Activated CD4-positive, alpha-beta memory T cell treated with anti-CD3 and anti-CD28 coated beads, Interleukin-2, amount 10 ng/mL, durations not matched to agents 7 days and 5 days (primary cell): Measurements from ENCODE around the gene CGN. TPM values are rescaled to one million over a fixed set of nuclear protein-coding genes. Genes with fewer than 3 reads are reported as not detected.

ENCODE experiments used
- CTCF ChIA-PET: fragments of 350-600 bp; sonication (Branson Sonifier 250); formaldehyde crosslinking; loops from one replicate; lab custom pipeline; 2021; ENCODE audit warnings: antibody characterized with exemption, inconsistent platforms; lab: Charles Lee
- POLR2A ChIA-PET: fragments of 350-600 bp; sonication (Branson Sonifier 250); formaldehyde crosslinking; loops from one replicate; lab custom pipeline; 2021; ENCODE audit warnings: antibody characterized with exemption; lab: Charles Lee
- DNase-seq: peaks from one replicate; pipeline ENCODE4 v3.0.0-alpha.2; 2020
- H3K27ac Mint-ChIP-seq: one replicate; pipeline ENCODE4 v1.8.0; 2021; ENCODE audit warnings: mild to moderate bottlenecking, mixed read lengths
- H3K27me3 Mint-ChIP-seq: one replicate; pipeline ENCODE4 v1.8.0; 2021; ENCODE audit warnings: mixed read lengths
- H3K36me3 Mint-ChIP-seq: one replicate; pipeline ENCODE4 v1.8.0; 2021; ENCODE audit warnings: low read depth, mixed read lengths
- H3K4me1 Mint-ChIP-seq: one replicate; pipeline ENCODE4 v1.8.0; 2021; ENCODE audit warnings: mixed read lengths
- H3K4me3 Mint-ChIP-seq: one replicate; pipeline ENCODE4 v1.8.0; 2021; ENCODE audit warnings: mild to moderate bottlenecking, mixed read lengths
- H3K9me3 Mint-ChIP-seq: one replicate; pipeline ENCODE4 v1.8.0; 2021; ENCODE audit warnings: mixed read lengths
- total RNA-seq, 2 experiments: library from RNA; stranded (reverse); gene quantifications; one replicate each; pipeline ENCODE4 v1.2.3, GENCODE V29; 2021

The CGN gene, protein sequence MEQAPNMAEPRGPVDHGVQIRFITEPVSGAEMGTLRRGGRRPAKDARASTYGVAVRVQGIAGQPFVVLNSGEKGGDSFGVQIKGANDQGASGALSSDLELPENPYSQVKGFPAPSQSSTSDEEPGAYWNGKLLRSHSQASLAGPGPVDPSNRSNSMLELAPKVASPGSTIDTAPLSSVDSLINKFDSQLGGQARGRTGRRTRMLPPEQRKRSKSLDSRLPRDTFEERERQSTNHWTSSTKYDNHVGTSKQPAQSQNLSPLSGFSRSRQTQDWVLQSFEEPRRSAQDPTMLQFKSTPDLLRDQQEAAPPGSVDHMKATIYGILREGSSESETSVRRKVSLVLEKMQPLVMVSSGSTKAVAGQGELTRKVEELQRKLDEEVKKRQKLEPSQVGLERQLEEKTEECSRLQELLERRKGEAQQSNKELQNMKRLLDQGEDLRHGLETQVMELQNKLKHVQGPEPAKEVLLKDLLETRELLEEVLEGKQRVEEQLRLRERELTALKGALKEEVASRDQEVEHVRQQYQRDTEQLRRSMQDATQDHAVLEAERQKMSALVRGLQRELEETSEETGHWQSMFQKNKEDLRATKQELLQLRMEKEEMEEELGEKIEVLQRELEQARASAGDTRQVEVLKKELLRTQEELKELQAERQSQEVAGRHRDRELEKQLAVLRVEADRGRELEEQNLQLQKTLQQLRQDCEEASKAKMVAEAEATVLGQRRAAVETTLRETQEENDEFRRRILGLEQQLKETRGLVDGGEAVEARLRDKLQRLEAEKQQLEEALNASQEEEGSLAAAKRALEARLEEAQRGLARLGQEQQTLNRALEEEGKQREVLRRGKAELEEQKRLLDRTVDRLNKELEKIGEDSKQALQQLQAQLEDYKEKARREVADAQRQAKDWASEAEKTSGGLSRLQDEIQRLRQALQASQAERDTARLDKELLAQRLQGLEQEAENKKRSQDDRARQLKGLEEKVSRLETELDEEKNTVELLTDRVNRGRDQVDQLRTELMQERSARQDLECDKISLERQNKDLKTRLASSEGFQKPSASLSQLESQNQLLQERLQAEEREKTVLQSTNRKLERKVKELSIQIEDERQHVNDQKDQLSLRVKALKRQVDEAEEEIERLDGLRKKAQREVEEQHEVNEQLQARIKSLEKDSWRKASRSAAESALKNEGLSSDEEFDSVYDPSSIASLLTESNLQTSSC
- total RNA-seq, result under 1 TPM; 0.43 to 0.96 TPM

DNA sequence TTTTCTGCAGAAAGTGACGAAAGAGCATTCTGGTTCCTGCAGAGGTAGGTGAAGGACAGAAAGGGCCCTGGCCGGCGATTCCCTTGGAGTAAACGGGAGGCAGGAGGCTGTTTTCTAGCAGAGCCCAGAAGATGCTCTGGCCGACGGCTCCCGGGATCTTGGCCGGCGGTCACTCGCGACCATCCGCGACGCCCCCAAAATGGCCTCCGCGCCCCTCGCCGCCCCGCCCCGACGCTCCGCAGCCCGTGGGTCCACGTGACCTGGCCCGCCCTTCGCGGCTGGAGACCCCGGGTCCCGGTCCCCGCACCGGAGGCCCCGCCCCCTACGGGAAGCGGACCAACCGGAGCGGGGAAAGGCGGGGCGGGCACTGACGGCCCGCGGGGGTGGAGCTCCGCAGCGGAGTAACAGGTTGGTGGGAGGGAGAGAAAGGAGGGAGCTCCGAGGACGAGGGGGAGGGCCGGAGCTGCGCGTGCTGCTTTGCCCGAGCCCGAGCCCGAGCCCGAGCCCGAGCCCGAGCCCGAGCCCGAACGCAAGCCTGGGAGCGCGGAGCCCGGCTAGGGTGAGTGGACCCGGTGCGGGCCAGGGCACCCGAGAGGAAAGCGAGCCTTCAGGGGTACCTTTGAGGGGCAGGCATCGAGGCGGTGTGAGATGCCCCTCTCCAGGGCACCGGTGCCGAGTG lies at the start of gene CGN:
CGN (plus strand) TSS at position 431 of the 679 bp plus-strand sequence. CDS start 7,133 bp downstream, outside the sequence.
- Mint-ChIP-seq H3K4me3 (peak within 1 kb of the TSS; percentile 83), H3K9me3 (no peaks in the 10 kb centered on the region), H3K27me3 (peaks cover 18% of the 10 kb centered on the region), H3K36me3 (no peaks in the 10 kb centered on the region), H3K27ac (no peak within 1 kb of the TSS), H3K4me1 (peaks cover 24% of the 10 kb centered on the region)
- peak; percentile 85 for DNase-seq
- ChIA-PET CTCF (interaction anchor here (1.0 to 2.1 kb wide), 5 partner anchors 9 to 67 kb away, joined by 3 to 6 read pairs (median 4); no protein-coding TSS in a partner anchor), POLR2A (interaction anchor here (0.6 to 1.4 kb wide), 4 partner anchors 26 to 64 kb away, joined by 3 to 4 read pairs (median 3); no protein-coding TSS in a partner anchor)

DNA sequence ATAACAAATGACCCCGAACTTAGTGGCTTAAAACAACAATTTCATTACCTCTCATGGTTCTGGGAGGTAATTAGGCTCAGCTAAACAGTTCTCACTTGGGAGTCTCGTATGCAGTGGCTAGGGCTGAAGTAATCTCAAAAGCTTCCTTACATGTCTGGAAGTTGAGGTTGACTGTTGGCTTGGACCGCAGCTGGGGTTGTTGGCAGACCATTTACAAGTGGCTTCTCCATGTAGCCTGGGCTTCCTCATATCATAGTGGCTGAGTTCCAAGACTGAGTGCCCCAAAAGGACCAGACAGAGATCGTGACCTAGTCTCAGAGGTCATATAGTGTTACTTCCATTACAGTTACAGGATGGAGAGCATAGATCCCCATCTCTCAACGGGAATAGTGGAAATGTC lies 49.5 kb upstream of the CGN start:
- Mint-ChIP-seq H3K27ac (no peak overlapping the region), H3K4me3 (no peak overlapping the region), H3K27me3 (peaks cover 25% of the 10 kb centered on the region), H3K4me1 (peaks cover 18% of the 10 kb centered on the region), H3K9me3 (no peaks in the 10 kb centered on the region), H3K36me3 (peaks cover 5% of the 10 kb centered on the region)
- CTCF ChIA-PET, result no interaction called here
- POLR2A ChIA-PET, result interaction anchor here (1.1 kb wide), 1 partner anchor 9 kb away, joined by 4 read pairs; no protein-coding TSS in a partner anchor
- no peak for DNase-seq

DNA sequence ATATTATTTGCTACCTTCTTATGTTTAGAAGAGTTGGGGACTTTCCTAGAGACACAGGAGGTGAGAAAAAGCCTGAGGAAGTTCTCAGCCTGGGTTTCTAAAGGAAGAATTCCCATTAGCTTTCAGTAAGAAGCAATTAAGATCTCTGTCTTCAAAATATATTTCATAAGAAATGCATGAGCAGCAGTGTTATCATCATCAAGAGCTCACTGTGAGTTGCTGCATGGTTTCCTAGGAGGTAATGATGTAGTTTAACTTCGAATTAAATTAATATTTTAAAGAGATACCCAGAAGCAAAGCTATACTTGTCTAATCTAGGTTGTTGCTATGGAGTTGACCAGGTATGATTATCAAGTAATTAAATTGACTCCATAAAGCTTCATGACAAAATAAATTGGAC lies 46.2 kb upstream of the CGN start:
- no peak overlapping the region for H3K27ac Mint-ChIP-seq
- peaks cover 31% of the 10 kb centered on the region for H3K27me3 Mint-ChIP-seq
- no peak overlapping the region for H3K4me3 Mint-ChIP-seq
- CTCF ChIA-PET, result interaction anchor here (0.5 to 1.3 kb wide), 2 partner anchors 12 to 62 kb away, joined by 3 read pairs; no protein-coding TSS in a partner anchor
- no peaks in the 10 kb centered on the region for H3K9me3 Mint-ChIP-seq
- H3K4me1 Mint-ChIP-seq, result peaks cover 3% of the 10 kb centered on the region
- H3K36me3 Mint-ChIP-seq, result no peaks in the 10 kb centered on the region
- POLR2A ChIA-PET, result interaction anchor here (1.2 kb wide), 1 partner anchor 8 kb away, joined by 4 read pairs; no protein-coding TSS in a partner anchor
- DNase-seq, result no peak

DNA sequence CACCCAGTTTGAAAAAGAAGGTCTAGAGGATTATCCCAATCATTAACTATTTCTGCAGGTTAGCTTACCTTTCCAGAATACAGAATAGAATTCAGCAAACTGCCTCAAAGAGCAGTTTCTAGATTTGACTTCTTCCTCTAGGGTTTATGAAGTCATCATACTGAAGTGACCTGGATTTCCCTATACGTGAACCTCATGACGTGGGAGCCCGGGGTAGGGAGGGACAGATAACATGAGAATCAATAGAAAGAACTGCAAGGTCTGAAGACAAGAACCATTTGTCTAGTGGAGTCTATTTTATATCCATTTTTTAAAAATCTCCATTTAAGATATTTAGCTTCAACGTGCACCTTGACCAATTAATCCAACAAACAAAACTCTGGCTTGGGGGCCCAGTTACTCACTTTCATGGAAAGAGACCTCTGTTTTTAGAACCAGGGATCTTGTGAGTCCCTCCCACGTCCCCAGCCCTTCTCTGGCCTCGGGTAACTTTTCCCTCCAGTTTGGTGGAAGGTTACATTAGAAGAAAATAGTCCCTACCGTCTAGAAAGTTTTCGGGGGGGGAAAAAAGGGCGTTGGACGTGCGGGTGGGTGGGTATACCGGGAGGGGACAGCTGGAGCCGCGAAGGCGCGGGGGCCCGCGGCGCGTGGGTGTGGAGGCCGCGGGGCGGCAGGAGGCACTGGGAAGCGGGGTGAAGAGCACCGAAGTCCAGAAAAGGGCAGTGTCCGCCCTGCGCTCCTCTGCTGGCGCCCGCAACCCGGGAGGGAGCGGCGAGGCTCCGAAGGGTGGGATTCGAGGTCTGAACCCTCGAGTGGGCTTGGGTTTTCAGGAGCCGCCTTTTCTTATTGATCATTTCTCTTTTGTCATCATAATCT lies 38.1 kb upstream of the CGN start:
- no peak for DNase-seq
- ChIA-PET CTCF (no interaction called here), POLR2A (interaction anchor here (0.6 to 6.4 kb wide), 8 partner anchors 8 to 287 kb away, joined by 3 to 54 read pairs (median 3); partner anchors contain the start of genes CGN and POGZ)
- peaks cover 19% of the 10 kb centered on the region for H3K4me1 Mint-ChIP-seq
- no peaks in the 10 kb centered on the region for H3K9me3 Mint-ChIP-seq
- no peak overlapping the region for H3K27ac Mint-ChIP-seq
- peaks cover 5% of the 10 kb centered on the region for H3K27me3 Mint-ChIP-seq
- peak overlapping the region; percentile 36 for H3K4me3 Mint-ChIP-seq
- no peaks in the 10 kb centered on the region for H3K36me3 Mint-ChIP-seq

DNA sequence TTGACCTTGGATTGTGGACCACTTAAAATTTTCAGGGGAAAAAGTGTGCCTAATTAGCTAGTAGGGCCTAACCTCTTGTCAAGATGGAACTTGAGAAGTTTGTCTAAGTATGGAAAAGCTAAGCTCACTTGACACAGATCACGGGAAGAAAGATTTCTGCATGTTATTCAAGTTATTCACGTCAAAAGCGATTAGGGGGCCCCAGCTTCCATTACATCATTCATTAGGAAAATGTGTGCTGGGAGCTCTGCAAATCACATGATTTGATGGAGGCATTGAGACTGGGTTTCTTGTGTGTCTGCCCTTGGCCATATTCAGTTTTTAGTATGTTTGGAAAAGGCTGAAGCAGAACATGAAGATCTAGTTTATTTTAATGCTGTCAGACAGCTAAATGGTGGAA lies 36.4 kb upstream of the CGN start:
- no peak overlapping the region for H3K27ac Mint-ChIP-seq
- H3K4me3 Mint-ChIP-seq, result no peak overlapping the region

DNA sequence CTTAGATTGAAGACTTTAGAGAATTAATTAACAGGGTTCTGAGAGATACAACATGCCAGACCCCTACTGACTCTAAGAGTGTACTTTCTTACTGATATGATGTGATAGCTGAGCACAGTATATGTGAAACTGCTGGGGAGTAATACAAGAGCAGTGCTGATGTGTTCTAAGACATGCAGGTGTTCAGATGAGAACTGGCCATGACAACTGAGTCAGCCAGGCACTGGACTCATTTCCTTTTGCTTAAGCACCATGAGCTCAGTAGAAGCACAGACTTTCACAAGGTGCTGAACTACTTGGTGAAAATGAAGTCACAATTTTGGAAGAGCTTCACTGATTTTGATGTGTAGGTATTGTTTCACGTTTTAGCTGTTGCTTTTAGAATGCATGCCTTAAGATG lies 36.0 kb upstream of the CGN start:
- Mint-ChIP-seq H3K9me3 (no peaks in the 10 kb centered on the region), H3K4me3 (no peak overlapping the region), H3K27ac (no peak overlapping the region), H3K27me3 (peaks cover 3% of the 10 kb centered on the region), H3K36me3 (no peaks in the 10 kb centered on the region), H3K4me1 (peaks cover 19% of the 10 kb centered on the region)
- ChIA-PET POLR2A (interaction anchor here (6.4 kb wide), 1 partner anchor 17 kb away, joined by 54 read pairs; the partner anchor contains the start of gene POGZ), CTCF (interaction anchor here (0.9 to 2.2 kb wide), 5 partner anchors 9 to 119 kb away, joined by 3 to 8 read pairs (median 4); no protein-coding TSS in a partner anchor)
- DNase-seq, result no peak

More for the DNA sequence above, 36.4 kb upstream of the CGN start:
- Mint-ChIP-seq H3K4me1 (peaks cover 19% of the 10 kb centered on the region), H3K9me3 (no peaks in the 10 kb centered on the region), H3K27me3 (peaks cover 3% of the 10 kb centered on the region), H3K36me3 (no peaks in the 10 kb centered on the region)
- ChIA-PET CTCF (interaction anchor here (0.9 to 2.2 kb wide), 5 partner anchors 10 to 119 kb away, joined by 3 to 8 read pairs (median 4); no protein-coding TSS in a partner anchor), POLR2A (interaction anchor here (0.8 to 6.4 kb wide), 3 partner anchors 12 to 36 kb away, joined by 3 to 54 read pairs (median 4); partner anchors contain the start of genes CGN and POGZ)
- no peak for DNase-seq

DNA sequence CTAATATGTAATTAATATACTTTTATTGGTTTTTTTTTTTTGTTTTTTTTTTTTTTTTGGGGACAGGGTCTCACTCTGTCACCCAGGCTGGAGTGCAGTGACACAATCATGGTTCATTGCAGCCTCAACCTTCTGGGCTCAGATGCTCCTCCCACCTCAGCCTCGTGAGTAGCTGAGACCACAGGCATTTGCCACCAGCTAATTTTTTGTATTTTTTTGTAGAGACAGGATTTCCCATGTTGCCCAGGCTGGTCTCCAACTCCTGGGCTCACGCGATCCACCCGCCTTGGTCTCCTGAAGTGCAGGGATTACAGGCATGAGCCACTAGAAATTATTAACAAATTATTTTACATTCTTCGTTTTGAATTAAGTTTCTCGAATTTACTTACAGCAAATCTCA lies 35.1 kb upstream of the CGN start:
- peaks cover 3% of the 10 kb centered on the region for H3K9me3 Mint-ChIP-seq
- DNase-seq, result no peak
- H3K4me3 Mint-ChIP-seq, result no peak overlapping the region
- POLR2A ChIA-PET, result interaction anchor here (0.6 to 6.4 kb wide), 2 partner anchors 18 to 50 kb away, joined by 3 to 54 read pairs; partner anchors contain the start of gene POGZ
- H3K27me3 Mint-ChIP-seq, result peaks cover 3% of the 10 kb centered on the region
- H3K36me3 Mint-ChIP-seq, result no peaks in the 10 kb centered on the region
- peaks cover 19% of the 10 kb centered on the region for H3K4me1 Mint-ChIP-seq
- CTCF ChIA-PET, result no interaction called here
- H3K27ac Mint-ChIP-seq, result no peak overlapping the region

DNA sequence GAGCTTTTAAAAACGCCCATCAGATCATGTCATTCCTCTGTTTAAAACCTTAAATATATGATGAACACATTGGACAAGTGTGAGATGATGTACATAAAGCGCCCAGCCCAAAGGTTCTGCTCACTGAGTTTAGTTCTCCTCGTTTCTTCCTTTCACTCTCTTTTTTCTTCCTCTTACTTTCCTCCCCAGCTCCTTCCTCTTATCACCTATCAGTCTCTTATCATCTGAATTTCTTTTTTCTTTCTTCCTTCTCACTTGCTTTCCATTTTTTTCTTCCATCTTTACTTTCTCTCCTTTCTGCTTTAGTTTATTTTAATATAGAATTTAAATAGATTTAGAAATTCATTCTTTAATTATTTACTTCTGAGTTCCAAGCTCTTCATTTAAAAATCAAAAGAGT lies 34.1 kb upstream of the CGN start:
- Mint-ChIP-seq H3K36me3 (no peaks in the 10 kb centered on the region), H3K27me3 (peaks cover 3% of the 10 kb centered on the region), H3K27ac (no peak overlapping the region), H3K4me3 (no peak overlapping the region), H3K9me3 (peaks cover 6% of the 10 kb centered on the region), H3K4me1 (peaks cover 19% of the 10 kb centered on the region)
- no peak for DNase-seq
- ChIA-PET CTCF (interaction anchor here (0.8 to 1.5 kb wide), 2 partner anchors 11 to 33 kb away, joined by 3 to 4 read pairs; no protein-coding TSS in a partner anchor), POLR2A (interaction anchor here (6.4 kb wide), 1 partner anchor 19 kb away, joined by 54 read pairs; the partner anchor contains the start of gene POGZ)

DNA sequence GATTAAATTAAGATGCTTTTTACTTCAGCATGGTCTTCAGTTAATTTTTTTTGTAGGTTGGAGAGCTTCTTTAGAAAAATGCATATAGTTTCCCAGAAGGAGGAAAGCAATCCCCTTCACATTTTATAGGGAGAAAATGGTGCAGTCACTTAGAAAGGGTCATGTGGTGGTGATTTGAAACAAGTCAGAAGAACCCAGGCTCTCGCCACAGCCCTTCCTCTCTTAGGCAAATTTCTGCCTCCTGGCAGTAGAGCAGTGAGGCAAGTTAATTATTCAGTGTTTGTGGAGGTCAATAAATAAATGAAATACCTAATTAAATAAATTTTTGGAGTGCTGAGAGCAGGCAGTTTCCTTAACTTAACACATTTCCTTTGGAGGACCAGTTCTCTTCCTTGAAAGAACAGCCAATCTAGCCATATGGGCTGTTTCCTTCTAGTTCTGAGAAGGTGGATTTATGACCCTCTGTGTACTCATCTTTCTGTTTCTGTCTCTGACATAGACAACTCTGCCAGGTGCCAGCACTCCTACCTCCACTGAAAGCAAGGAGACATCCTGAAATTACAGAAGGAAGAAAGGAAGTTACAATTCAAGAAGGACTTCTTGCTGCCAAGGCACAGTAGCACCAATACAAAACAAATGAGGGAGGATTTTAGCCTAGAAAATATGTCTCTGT lies 32.9 kb upstream of the CGN start:
- Mint-ChIP-seq H3K27ac (no peak overlapping the region), H3K27me3 (no peaks in the 10 kb centered on the region), H3K4me1 (peaks cover 13% of the 10 kb centered on the region), H3K4me3 (no peak overlapping the region), H3K9me3 (peaks cover 8% of the 10 kb centered on the region), H3K36me3 (no peaks in the 10 kb centered on the region)
- ChIA-PET POLR2A (no interaction called here), CTCF (no interaction called here)
- no peak for DNase-seq

DNA sequence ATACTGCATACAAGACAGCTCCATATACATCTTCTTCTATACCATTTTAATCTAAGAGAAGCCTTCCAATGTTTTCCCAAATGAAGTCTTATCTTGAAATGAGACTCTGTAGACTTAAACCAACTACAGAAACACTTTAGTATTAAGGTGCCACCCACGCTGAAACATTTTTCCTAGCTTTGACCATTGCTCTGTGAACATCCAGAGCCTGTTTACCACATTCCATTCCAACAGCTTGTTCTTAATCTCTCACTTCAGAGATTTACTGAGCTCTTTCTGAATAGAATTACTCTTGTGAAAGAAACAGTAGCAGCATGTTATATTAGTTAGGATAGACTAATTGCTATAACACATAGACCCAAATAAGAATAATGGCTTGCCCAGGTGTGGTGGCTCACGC lies 32.3 kb upstream of the CGN start:
- H3K4me3 Mint-ChIP-seq, result no peak overlapping the region
- no peak overlapping the region for H3K27ac Mint-ChIP-seq

More for the DNA sequence above, 32.3 kb upstream of the CGN start:
- Mint-ChIP-seq H3K27me3 (no peaks in the 10 kb centered on the region), H3K4me1 (peaks cover 8% of the 10 kb centered on the region), H3K9me3 (peaks cover 8% of the 10 kb centered on the region), H3K36me3 (no peaks in the 10 kb centered on the region)
- ChIA-PET CTCF (interaction anchor here (0.6 kb wide), 1 partner anchor 379 kb away, joined by 3 read pairs; no protein-coding TSS in a partner anchor), POLR2A (no interaction called here)
- no peak for DNase-seq
